B cell (primary cell): ENCODE data around the gene NDUFS5. TPM values are rescaled to one million over a fixed set of nuclear protein-coding genes. Genes with fewer than 3 reads are reported as not detected.
"Not testable (repeated sequence)": the region's sequence is repeated elsewhere in the genome, so short reads cannot be mapped to it uniquely, and the experiment has no call there.

ENCODE experiments used
- ATAC-seq: fragments of 200-7000 bp; cut with Tn5 transposase; one replicate; pipeline ENCODE4 v1.10.0; 2021; ENCODE audit warnings: low read depth, mild to moderate bottlenecking, moderate number of reproducible peaks, moderate library complexity
- CTCF ChIA-PET: fragments of 350-600 bp; sonication (Branson Sonifier 250); formaldehyde crosslinking; loops from one replicate; lab custom pipeline; 2021; ENCODE audit warnings: antibody characterized with exemption, inconsistent platforms; lab: Charles Lee
- POLR2A ChIA-PET: fragments of 350-600 bp; sonication (Branson Sonifier 250); formaldehyde crosslinking; loops from one replicate; lab custom pipeline; 2021; ENCODE audit warnings: antibody characterized with exemption; lab: Charles Lee
- DNase-seq: peaks from one replicate; pipeline ENCODE4 v3.0.0; 2013
- H2AFZ ChIP-seq: 2 replicates; pipeline ENCODE4 v1.6.1; 2012; ENCODE audit warnings: mild to moderate bottlenecking, low read depth, low read length; ENCODE audit not compliant: insufficient read depth, poor library complexity, severe bottlenecking
- H3K27ac ChIP-seq, 2 donors: 1 replicate in 1 of 2; 2 replicates in 1 of 2; pipeline ENCODE4 v1.5.1; 2012 to 2013; ENCODE audit warnings: low read length in 2 of 2, mild to moderate bottlenecking in 2 of 2, moderate library complexity in 1 of 2
- H3K27me3 ChIP-seq, 4 experiments: fragments of 200-600 bp in 1 of 4; sonication (generic) in 1 of 4; replicated peaks in 1 of 4; 1 replicate in 2 of 4; 2 replicates in 2 of 4; pipeline versions ENCODE4 v1.6.1 to v1.7.0; 2013 to 2016; ENCODE audit warnings: low read length in 3 of 4, mild to moderate bottlenecking in 2 of 4, mixed read lengths in 1 of 4, moderate library complexity in 1 of 4; ENCODE audit not compliant: insufficient read depth in 4 of 4, control insufficient read depth in 3 of 4; ENCODE audit errors: control extremely low read depth in 1 of 4
- H3K36me3 ChIP-seq, 2 experiments: replicated peaks in 1 of 2; 1 replicate in 1 of 2; 2 replicates in 1 of 2; pipeline versions ENCODE4 v1.6.1 to v1.7.1; 2013; ENCODE audit warnings: low read length in 1 of 2; ENCODE audit not compliant: insufficient read depth in 2 of 2, control insufficient read depth in 1 of 2; ENCODE audit errors: control extremely low read depth in 1 of 2, extremely low read depth in 1 of 2
- H3K4me1 ChIP-seq, 2 donors: fragments of 200-600 bp in 1 of 2; sonication (generic) in 1 of 2; 1 replicate in 1 of 2; 2 replicates in 1 of 2; pipeline versions ENCODE4 v1.5.1 to v1.6.1; 2013 to 2017; ENCODE audit warnings: low read length in 2 of 2; ENCODE audit not compliant: control insufficient read depth in 2 of 2, insufficient read depth in 2 of 2
- H3K4me2 ChIP-seq: replicated peaks from 2 replicates; pipeline ENCODE3; 2012; ENCODE audit warnings: mild to moderate bottlenecking, low read depth, low read length; ENCODE audit not compliant: poor library complexity, severe bottlenecking
- H3K4me3 ChIP-seq, 5 experiments: fragments of 200-600 bp in 1 of 5; sonication (generic) in 1 of 5; 1 replicate in 3 of 5; 2 replicates in 2 of 5; pipeline versions ENCODE4 v1.5.1 to v1.7.0; 2011 to 2016; ENCODE audit warnings: low read length in 4 of 5, mild to moderate bottlenecking in 4 of 5, low read depth in 2 of 5, control low read depth in 1 of 5, moderate library complexity in 1 of 5; ENCODE audit not compliant: insufficient read depth in 1 of 5; ENCODE audit errors: control extremely low read depth in 1 of 5, extremely low read depth in 1 of 5
- H3K79me2 ChIP-seq: fragments of 200-600 bp; sonication (generic); one replicate; pipeline ENCODE4 v1.6.0; 2016; ENCODE audit warnings: low read length; ENCODE audit not compliant: control insufficient read depth, insufficient read depth
- H3K9ac ChIP-seq: fragments of 200-600 bp; sonication (generic); 2 replicates; pipeline ENCODE4 v1.6.1; 2017; ENCODE audit warnings: mild to moderate bottlenecking, low read length, moderate library complexity
- H3K9me3 ChIP-seq, 3 donors: one replicate each; pipeline versions ENCODE4 v1.6.1 to v1.7.1; 2013; ENCODE audit warnings: low read length in 2 of 3; ENCODE audit not compliant: control insufficient read depth in 2 of 3, insufficient read depth in 1 of 3; ENCODE audit errors: control extremely low read depth in 1 of 3
- H4K20me1 ChIP-seq: 2 replicates; pipeline ENCODE4 v1.6.0; 2012; ENCODE audit warnings: mild to moderate bottlenecking, low read length; ENCODE audit not compliant: insufficient read depth, control insufficient read depth, poor library complexity, severe bottlenecking
- H3K27ac Mint-ChIP-seq: one replicate; pipeline ENCODE4 v1.8.0; 2021; ENCODE audit warnings: mixed read lengths
- H3K27me3 Mint-ChIP-seq: one replicate; pipeline ENCODE4 v1.8.0; 2021; ENCODE audit warnings: mixed read lengths
- H3K4me1 Mint-ChIP-seq: one replicate; pipeline ENCODE4 v1.8.0; 2021; ENCODE audit warnings: mixed read lengths
- H3K4me3 Mint-ChIP-seq: one replicate; pipeline ENCODE4 v1.8.0; 2021; ENCODE audit warnings: mixed read lengths
- H3K9me3 Mint-ChIP-seq: one replicate; pipeline ENCODE4 v1.8.0; 2022; ENCODE audit warnings: mixed read lengths; ENCODE audit not compliant: insufficient read depth
- CTCF ChIP-seq: fragments of 200-600 bp; IDR thresholded peaks from one replicate; pipeline ENCODE4 v1.8.0; 2022; ENCODE audit warnings: antibody characterized with exemption, mild to moderate bottlenecking
- EZH2 ChIP-seq: IDR thresholded peaks from 2 replicates; pipeline ENCODE4 v1.6.1; 2012; ENCODE audit warnings: borderline replicate concordance, low read depth, mild to moderate bottlenecking, moderate library complexity, low read length; ENCODE audit not compliant: insufficient read depth, poor library complexity, severe bottlenecking
- WGBS: methylation state at CpG from one replicate; pipeline ENCODE4 v1.1.5; 2013; ENCODE audit warnings: missing lambda C conversion rate; ENCODE audit not compliant: insufficient coverage; 5-methylcytosine and 5-hydroxymethylcytosine counted together
- intact Hi-C: fragments of 100-400 bp; cut with micrococcal nuclease; formaldehyde crosslinking; loops from one replicate; pipeline ENCODE4 v1.10.0; 2022
- polyA plus RNA-seq: library from polyadenylated mRNA; depleted of rRNA; stranded (reverse); fragments of >200 nt; gene quantifications from 2 replicates; pipeline ENCODE4 v1.2.3, GENCODE V29; 2012
- total RNA-seq, 2 donors: library from RNA; stranded (reverse); fragments of 120-200 nt in 1 of 2; gene quantifications; 1 replicate in 1 of 2; 2 replicates in 1 of 2; pipeline versions ENCODE4 v1.2.3 to v1.2.4, GENCODE V29; 2013 to 2022

NDUFS5 gene
- total and polyA plus RNA-seq, 2 donors (not counting 1 experiment from before 2014, with no cell fraction given) = 55.8 to 85.5 TPM

- no peak overlapping the region for H3K27ac Mint-ChIP-seq
These were observed 19.2 kb upstream of the NDUFS5 start for GRCh38 chr1:39006726-39007645.

GRCh38 chr1:39014956-39015355 lies 11.2 kb upstream of the NDUFS5 start:
- H3K27me3 Mint-ChIP-seq, H3K79me2 ChIP-seq, H3K27ac Mint-ChIP-seq, H3K27me3 ChIP-seq, H3K4me1 ChIP-seq, intact Hi-C loops, H4K20me1 ChIP-seq, CTCF ChIA-PET, H2AFZ ChIP-seq, H3K27ac ChIP-seq, H3K9ac ChIP-seq, H3K4me1 Mint-ChIP-seq, H3K9me3 Mint-ChIP-seq, POLR2A ChIA-PET, H3K4me2 ChIP-seq, H3K4me3 Mint-ChIP-seq, DNase-seq, H3K36me3 ChIP-seq, H3K9me3 ChIP-seq, H3K4me3 ChIP-seq, ATAC-seq: not testable (repeated sequence)
- WGBS = 100% methylated on average over 3 of the region's 8 CpGs

More at GRCh38 chr1:39006726-39007645, 19.2 kb upstream of the NDUFS5 start:
- 97% methylated on average over 10 of the region's 13 CpGs for WGBS
- Mint-ChIP-seq H3K4me3 (no peak overlapping the region), H3K27me3 (no peaks in the 10 kb centered on the region), H3K9me3 (no peaks in the 10 kb centered on the region), H3K4me1 (peaks cover 2% of the 10 kb centered on the region)
- ChIA-PET POLR2A (no interaction called here), CTCF (interaction anchor here (0.5 kb wide), 1 partner anchor 95 kb away, joined by 3 read pairs; no protein-coding TSS in a partner anchor)
- TF ChIP-seq CTCF = no peak
- TF ChIP-seq EZH2 = no peak
- Histone ChIP-seq H3K27ac (no peak overlapping the region), H3K4me1 (no peaks in the 10 kb centered on the region), H4K20me1 (no peaks in the 10 kb centered on the region), H2AFZ (no peak overlapping the region), H3K4me2 (no peak overlapping the region), H3K4me3 (no peak overlapping the region), H3K27me3 (no peaks in the 10 kb centered on the region), H3K79me2 (no peaks in the 10 kb centered on the region), H3K9ac (no peak overlapping the region), H3K36me3 (peaks cover 8 to 53% of the 10 kb centered on the region in 2 experiments), H3K9me3 (no peaks in the 10 kb centered on the region)
- intact Hi-C loops = no loop called here
- no peak for ATAC-seq
- no peak for DNase-seq
